GM21528 (cell line): Measurements from ENCODE around the gene POLDIP3.
"Not testable (repeated sequence)": the region's sequence is repeated elsewhere in the genome, so short reads cannot be mapped to it uniquely, and the experiment has no call there.

ENCODE experiments used
- ATAC-seq: cut with Tn5 transposase; IDR thresholded peaks from one replicate; pipeline ENCODE4 v1.9.1; 2021; ENCODE audit warnings: mild to moderate bottlenecking, moderate library complexity; ENCODE audit not compliant: unreplicated experiment, low FRiP score

POLDIP3 gene

GRCh38 chr22:42562684-42563083 is 52.0 kb downstream of the POLDIP3 start:
- no peak for ATAC-seq

DNA sequence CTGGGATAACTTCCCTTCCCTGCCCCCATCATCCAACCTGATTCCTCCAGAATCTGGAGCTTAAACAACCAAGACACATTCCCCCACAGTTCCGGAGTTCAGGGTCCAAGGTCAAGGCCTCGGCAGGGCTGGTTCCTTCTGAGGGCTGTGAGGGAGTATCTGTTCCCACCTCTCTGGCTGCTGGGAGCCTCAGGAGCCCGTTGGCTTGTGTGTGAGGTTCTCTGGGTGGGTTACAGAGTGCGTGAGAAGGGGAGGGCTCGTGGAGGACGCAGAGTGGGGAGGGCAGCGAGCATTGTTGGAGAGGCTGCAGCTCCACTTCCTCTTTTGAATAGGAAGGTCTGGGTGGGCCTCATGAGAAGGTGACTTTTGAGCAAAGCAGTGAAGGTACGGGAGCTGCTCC is 52.4 kb downstream of the POLDIP3 start:
- no peak for ATAC-seq

- no peak for ATAC-seq
Measured at GRCh38 chr22:42561856-42562255, 52.8 kb downstream of the POLDIP3 start.

- no peak for ATAC-seq
Measured at GRCh38 chr22:42560781-42561180, 53.9 kb downstream of the POLDIP3 start.

GRCh38 chr22:42560381-42560780 is 54.3 kb downstream of the POLDIP3 start:
- no peak for ATAC-seq

GRCh38 chr22:42553475-42554361 is 61.0 kb downstream of the POLDIP3 start, which contains the start of gene SERHL2:
Gene SERHL2, plus strand, starts transcription at chr22:42553956. Its CDS starts 65 bp downstream, at chr22:42554021.
- ATAC-seq = no peak

- not testable (repeated sequence) for ATAC-seq
Measured at GRCh38 chr22:42552294-42552647, 62.4 kb downstream of the POLDIP3 start.

DNA sequence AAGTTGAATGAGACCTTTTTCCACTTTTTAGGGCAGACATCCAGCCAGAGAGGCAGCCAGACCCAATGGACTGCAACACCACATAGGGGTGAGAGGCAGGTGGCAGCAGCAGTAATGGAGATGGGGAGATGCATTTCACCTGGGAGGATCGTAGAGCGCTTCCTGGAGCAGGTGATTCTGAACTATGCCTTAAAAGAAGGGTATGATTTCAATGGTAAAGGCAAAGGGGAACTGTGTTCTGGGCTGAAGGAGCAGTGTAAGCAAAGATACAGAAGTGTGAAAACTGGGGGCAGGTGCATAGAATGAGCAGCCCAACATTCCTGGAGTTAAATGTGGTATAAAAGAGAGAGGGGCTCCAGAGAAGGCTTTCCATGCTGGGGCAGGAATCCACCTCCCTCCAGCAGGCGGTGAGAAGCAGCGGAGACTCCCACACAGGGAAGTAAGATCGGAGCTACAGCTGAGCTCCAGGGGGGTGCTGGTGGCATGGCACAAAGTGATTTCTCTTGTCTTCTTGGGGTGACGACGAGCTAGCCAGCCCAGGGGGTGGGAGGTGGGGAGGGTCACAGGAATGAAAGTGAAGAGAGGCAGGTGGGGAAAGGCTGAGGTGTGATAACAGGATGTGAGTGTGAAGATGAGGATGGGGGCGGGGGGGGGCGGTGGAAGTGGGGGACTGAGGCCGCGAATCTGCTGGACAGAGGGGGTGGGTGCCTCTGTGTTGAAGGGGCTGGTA is 65.2 kb downstream of the POLDIP3 start:
- ATAC-seq = no peak

- ATAC-seq = no peak
Measured at GRCh38 chr22:42548597-42549330, 65.9 kb downstream of the POLDIP3 start.

DNA sequence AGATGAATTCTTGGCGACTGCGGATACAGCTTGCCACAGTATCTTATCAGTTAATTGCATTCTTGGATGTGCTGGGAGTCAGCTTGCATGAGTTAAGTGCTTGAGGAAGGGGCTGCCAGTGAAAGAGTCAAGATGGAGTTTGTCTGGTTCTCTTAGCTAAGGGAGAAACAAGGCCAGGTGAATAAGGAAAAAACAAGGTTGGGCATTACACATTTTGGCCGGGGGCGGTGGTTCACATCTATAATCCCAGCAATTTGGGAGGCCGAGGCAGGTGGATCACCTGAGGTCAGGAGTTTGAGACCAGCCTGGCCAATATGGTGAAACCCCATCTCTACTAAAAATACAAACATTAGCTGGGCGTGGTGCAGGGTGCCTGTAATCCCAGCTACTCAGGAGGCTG is 66.6 kb downstream of the POLDIP3 start:
- ATAC-seq = not testable (repeated sequence)

DNA sequence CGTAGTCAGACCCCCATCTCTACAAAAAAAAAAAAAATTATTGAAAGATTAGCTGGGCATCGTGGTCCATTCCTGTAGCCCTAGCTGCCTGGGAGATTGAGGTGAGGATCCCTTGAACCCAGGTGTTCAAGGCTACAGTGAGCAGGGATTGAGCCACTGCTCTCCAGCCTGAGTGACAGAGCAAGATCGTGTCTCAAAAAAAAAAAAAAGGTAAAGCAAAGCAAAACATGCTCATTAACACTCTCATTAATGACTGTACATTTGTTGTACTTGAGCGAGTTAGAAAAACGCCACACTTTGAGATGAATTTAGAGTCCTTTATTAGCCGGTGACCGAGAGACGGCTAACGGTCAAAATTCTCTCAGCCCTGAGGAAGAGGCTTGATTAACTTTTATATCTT is 67.1 kb downstream of the POLDIP3 start:
- ATAC-seq = no peak

- ATAC-seq = no peak
Measured at GRCh38 chr22:42544686-42545085, 70.0 kb downstream of the POLDIP3 start.

- not testable (repeated sequence) for ATAC-seq
Measured at GRCh38 chr22:42539236-42539771, 75.4 kb downstream of the POLDIP3 start.

DNA sequence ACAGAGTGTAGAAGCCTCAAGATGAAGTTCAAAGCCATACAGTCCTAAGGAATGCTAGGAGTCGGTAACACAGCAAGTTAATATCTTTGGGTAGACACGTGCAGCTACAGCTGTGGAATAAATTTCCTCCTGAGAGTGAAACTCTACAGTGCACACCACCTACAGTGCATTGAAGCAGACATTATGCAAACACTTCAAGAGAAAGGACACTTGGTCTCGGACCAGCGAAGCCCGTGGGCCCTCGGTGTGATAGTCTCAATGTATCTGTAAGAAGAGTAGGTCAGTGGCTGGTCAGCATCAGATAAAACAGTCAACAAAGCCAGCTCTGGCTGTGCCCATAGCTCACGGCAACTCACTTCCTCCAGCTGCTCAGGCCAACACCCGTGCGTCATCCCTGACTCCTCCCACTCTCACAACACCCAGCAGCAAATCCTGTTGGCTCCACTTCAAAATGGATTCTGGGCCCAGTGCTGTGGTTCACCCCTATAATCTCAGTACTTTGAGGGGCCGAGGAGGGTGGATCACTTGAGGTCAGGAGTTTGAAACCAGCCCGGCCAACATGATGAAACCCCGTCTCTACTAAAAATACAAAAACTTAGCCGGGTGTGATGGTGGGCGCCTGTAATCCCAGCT is 77.4 kb downstream of the POLDIP3 start:
- not testable (repeated sequence) for ATAC-seq

GRCh38 chr22:42536634-42537033 is 78.0 kb downstream of the POLDIP3 start:
- ATAC-seq = not testable (repeated sequence)

DNA sequence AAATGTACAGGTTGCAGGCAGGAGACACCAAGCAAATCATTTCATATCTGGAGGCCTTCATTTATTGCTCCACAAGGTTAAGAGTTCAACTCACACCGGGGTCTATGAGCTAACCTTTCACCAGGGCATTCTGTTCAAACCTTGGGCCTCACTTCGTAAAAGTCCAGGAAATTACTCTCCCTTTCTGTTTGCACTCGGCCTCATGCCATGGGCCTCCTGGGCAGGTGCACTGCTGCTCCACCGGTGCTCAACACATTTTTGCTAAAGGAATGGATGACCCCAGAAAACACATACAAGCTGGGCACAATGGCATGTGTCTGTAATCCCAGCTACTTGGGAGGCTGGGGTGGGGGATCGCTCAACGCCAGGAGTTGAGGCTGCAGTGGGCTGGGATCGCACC is 78.5 kb downstream of the POLDIP3 start:
- no peak for ATAC-seq

DNA sequence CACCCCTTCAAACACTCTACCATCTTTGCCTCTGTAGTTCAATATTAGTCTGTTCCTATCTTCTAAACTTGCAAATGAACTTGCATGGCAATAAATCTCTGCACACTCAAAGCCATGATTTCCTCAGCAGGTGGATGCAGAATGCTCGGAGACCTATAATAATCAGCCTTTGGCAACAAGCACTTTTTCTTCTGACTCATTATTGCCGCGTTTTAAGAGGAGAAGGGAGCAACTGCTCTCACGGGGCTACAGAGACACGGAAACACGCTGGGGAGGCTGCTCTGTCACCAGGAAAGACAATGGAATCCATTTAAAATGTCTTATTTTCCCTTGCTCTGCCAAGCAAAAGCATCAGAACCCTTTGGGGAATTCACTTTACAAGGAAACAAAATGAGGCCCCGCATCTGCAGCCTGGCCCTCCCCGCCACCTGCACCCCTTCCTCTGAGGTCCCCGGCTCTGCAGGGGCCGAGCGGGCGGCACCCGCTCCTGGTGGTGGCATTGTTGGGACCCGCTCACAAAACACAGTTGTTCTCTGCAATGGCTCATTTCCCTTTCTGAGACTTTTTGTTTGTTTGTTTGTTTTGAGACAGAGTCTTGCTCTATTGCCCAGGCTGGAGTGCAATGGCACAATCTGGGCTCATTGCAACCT is 79.5 kb downstream of the POLDIP3 start:
- not testable (repeated sequence) for ATAC-seq
